HG02973 (cell line): ENCODE data around the gene CD24.
"Not testable (repeated sequence)": the region's sequence is repeated elsewhere in the genome, so short reads cannot be mapped to it uniquely, and the experiment has no call there.

Experiments used
- ATAC-seq: cut with Tn5 transposase; IDR thresholded peaks from one replicate; pipeline ENCODE4 v1.9.1; 2021; ENCODE audit warnings: moderate library complexity; ENCODE audit not compliant: unreplicated experiment

Gene CD24

GRCh38 chr6:106970769-106971168 lies 3.8 kb downstream of the CD24 start:
- not testable (repeated sequence) for ATAC-seq

- no peak for ATAC-seq
Observed at GRCh38 chr6:106967936-106968555, 6.5 kb downstream of the CD24 start.

- ATAC-seq = no peak
Observed at GRCh38 chr6:106966671-106967640, 7.6 kb downstream of the CD24 start.

GRCh38 chr6:106966229-106966628 lies 8.3 kb downstream of the CD24 start:
- ATAC-seq = no peak

- ATAC-seq = no peak
Observed at GRCh38 chr6:106964954-106965353, 9.6 kb downstream of the CD24 start.

- ATAC-seq = no peak
Observed at GRCh38 chr6:106964099-106964498, 10.4 kb downstream of the CD24 start.

- no peak for ATAC-seq
Observed at GRCh38 chr6:106963544-106963943, 11.0 kb downstream of the CD24 start.

- ATAC-seq = no peak
Observed at GRCh38 chr6:106961801-106962200, 12.7 kb downstream of the CD24 start.

GRCh38 chr6:106961136-106961535 lies 13.4 kb downstream of the CD24 start:
- no peak for ATAC-seq

GRCh38 chr6:106959985-106960384 lies 14.5 kb downstream of the CD24 start:
- ATAC-seq = no peak

GRCh38 chr6:106939848-106940247 lies 34.7 kb downstream of the CD24 start:
- ATAC-seq = no peak

GRCh38 chr6:106939208-106939607 lies 35.3 kb downstream of the CD24 start:
- ATAC-seq = no peak

GRCh38 chr6:106927531-106928398 lies 46.8 kb downstream of the CD24 start:
- no peak for ATAC-seq

- ATAC-seq = no peak
Observed at GRCh38 chr6:106925948-106926347, 48.6 kb downstream of the CD24 start.

- no peak for ATAC-seq
Observed at GRCh38 chr6:106924694-106925523, 49.6 kb downstream of the CD24 start.

- no peak for ATAC-seq
Observed at GRCh38 chr6:106922626-106923025, 51.9 kb downstream of the CD24 start.
